Small intestine (tissue), 7 donors: Measurements from ENCODE around the gene NRARP. TPM values are rescaled to one million over a fixed set of nuclear protein-coding genes. Genes with fewer than 3 reads are reported as not detected.

Experiments used
- DNase-seq, 2 donors: peaks; one replicate each; pipeline versions ENCODE4 v3.0.0 to v3.0.0-alpha.2; 2013
- FAIRE-seq: peaks from 2 replicates; lab custom pipeline; 2012; peaks lifted over from hg19 to GRCh38; lab: Jason Lieb, UNC
- H3K27ac ChIP-seq, 3 donors: one replicate each; pipeline ENCODE4 v1.5.1; 2013; ENCODE audit warnings: low read length in 2 of 3, mild to moderate bottlenecking in 2 of 3, control low read depth in 1 of 3, inconsistent platforms in 1 of 3, low read depth in 1 of 3, moderate library complexity in 1 of 3
- H3K27me3 ChIP-seq, 3 donors: one replicate each; pipeline ENCODE4 v1.6.1; 2013; ENCODE audit warnings: low read length in 3 of 3, inconsistent platforms in 1 of 3; ENCODE audit not compliant: control insufficient read depth in 3 of 3, insufficient read depth in 3 of 3
- H3K36me3 ChIP-seq, 3 donors: one replicate each; pipeline ENCODE4 v1.6.1; 2013; ENCODE audit warnings: low read length in 3 of 3, inconsistent platforms in 1 of 3, low read depth in 1 of 3, mild to moderate bottlenecking in 1 of 3, moderate library complexity in 1 of 3; ENCODE audit not compliant: control insufficient read depth in 3 of 3, insufficient read depth in 2 of 3
- H3K4me1 ChIP-seq, 3 donors: one replicate each; pipeline ENCODE4 v1.6.1; 2013; ENCODE audit warnings: low read length in 2 of 3, inconsistent platforms in 1 of 3, low read depth in 1 of 3, mild to moderate bottlenecking in 1 of 3, moderate library complexity in 1 of 3; ENCODE audit not compliant: control insufficient read depth in 3 of 3, insufficient read depth in 2 of 3
- H3K4me3 ChIP-seq, 3 donors: one replicate each; pipeline ENCODE4 v1.5.1; 2013; ENCODE audit warnings: low read length in 3 of 3, control low read depth in 1 of 3, inconsistent platforms in 1 of 3, low read depth in 1 of 3, mild to moderate bottlenecking in 1 of 3, moderate library complexity in 1 of 3
- H3K9me3 ChIP-seq, 2 donors: one replicate each; pipeline ENCODE4 v1.6.1; 2013; ENCODE audit warnings: low read depth in 1 of 2, low read length in 1 of 2; ENCODE audit not compliant: control insufficient read depth in 2 of 2, insufficient read depth in 1 of 2
- WGBS, 3 donors: extraction: QIAGEN DNeasy Blood & Tissue Kit; methylation state at CpG; one replicate each; pipeline ENCODE4 v1.1.7; 2013; 5-methylcytosine and 5-hydroxymethylcytosine counted together
- polyA plus RNA-seq, 4 donors: library from polyadenylated mRNA; stranded (reverse) in 3 of 4; unstranded in 1 of 4; fragments of 200-250 nt in 3 of 4; fragments of 120-200 nt in 1 of 4; gene quantifications; one replicate each; pipeline versions ENCODE4 v1.2.1 to v1.2.3, GENCODE V29; 2013
- donor health status: healthy with polysubstance abuse.
- donor health status: control.
- donor health status: control.
- donor health status: Bipolar disorder and iron deficiency.
- donor health status: healthy.

NRARP gene
- polyA plus RNA-seq, 4 donors, result 3.2 to 39.9 (median 8.9) TPM

DNA sequence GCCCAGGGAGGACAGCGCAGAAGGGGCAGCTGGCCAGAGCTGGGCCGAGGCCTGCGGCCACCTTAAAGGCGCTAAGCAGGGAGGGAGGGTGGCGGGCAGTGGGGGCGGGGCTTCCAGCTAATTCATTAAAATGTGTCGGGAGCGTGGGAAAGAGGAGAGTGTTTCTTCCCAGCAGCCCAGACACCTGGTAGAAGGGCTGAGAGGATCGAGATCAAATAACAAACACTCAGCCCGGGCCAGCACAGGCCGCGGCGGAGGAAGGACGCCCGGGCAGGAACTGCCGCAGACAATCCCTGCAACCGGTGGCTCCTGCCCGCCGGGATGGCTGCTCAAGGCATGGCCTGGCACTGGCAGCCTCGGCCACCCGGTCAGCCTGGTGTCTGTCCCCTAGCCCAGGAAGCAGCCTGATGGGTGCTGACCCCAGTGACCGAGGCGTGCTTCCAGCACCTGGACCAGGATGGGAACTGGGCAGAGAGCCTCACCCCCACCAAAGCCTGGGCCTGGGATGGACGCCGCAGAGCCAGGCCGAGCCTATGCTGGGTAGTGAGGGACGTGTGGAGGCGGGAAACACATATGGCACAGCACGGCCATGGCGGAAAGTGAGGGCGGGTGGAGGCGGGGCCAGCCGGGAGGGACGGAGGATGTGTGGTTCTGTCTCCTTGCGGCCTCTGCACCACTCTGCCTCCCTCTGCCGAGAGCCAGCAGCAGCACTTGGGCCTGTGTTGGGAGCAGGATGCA, 3.2 kb upstream of the NRARP start:
- H3K27me3 ChIP-seq, result no peaks in the 10 kb centered on the region
- no peak for FAIRE-seq
- 10 to 20% (median 20%) methylated on average over 30 to 36 of the region's 36 CpGs for WGBS, 3 donors

DNA sequence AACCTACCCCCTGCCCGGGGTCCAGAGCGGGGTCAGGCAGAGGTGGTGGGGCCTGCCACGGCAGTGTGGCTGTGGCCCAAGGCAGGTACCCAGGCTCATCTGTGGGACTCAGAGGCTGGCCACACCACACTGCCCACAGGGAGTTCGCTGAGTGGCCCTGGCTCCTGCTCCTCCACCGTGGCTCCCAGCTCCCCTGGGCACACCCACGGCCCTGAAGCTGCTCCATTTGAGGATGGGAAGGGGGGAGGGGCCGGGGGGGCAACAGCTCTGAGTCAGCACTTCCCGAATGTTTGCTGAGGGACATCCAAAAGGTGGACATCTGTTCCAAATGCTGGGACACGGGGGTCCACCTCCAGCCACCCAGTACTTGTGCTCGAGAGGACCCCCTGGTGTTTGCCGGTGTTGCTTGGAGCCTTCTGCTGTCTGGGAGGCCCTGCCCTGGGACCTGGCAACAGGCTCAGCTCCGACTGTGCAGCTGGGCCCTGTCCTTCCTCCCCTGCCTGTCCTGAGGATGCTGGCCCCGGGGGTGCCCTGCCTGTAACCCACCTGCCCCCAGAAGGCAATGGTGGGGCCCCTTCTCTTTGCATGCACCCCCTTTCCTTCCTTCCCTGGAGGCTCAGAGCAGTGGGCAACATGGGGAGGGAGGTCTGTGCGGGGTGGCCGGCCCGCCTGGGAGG, 2.5 kb upstream of the NRARP start:
- FAIRE-seq (no peak), DNase-seq (peak in 1 of 2 donors; percentile 52)
- Histone ChIP-seq H3K36me3 (peaks cover 0 to 9% (median 0%) of the 10 kb centered on the region in 3 donors), H3K4me1 (peaks cover 5 to 64% (median 7%) of the 10 kb centered on the region in 3 donors), H3K27ac (peak overlapping the region; percentile 8 to 79 (median 65)), H3K4me3 (peak overlapping the region in 1 of 3 donors; percentile 55), H3K9me3 (no peaks in the 10 kb centered on the region), H3K27me3 (no peaks in the 10 kb centered on the region)
- WGBS, 3 donors, result 20 to 36% (median 26%) methylated on average over 10 to 16 of the region's 16 CpGs

More for the DNA sequence above, 3.2 kb upstream of the NRARP start:
- H3K36me3 ChIP-seq, result peaks cover 0 to 4% (median 0%) of the 10 kb centered on the region in 3 donors
- no peaks in the 10 kb centered on the region for H3K9me3 ChIP-seq
- H3K4me3 ChIP-seq, result peak overlapping the region in 2 of 3 donors; percentile 2 to 55
- H3K27ac ChIP-seq, result peak overlapping the region; percentile 53 to 79 (median 65)
- H3K4me1 ChIP-seq, result peaks cover 5 to 71% (median 7%) of the 10 kb centered on the region in 3 donors
- DNase-seq, result peak; percentile 75 to 81

DNA sequence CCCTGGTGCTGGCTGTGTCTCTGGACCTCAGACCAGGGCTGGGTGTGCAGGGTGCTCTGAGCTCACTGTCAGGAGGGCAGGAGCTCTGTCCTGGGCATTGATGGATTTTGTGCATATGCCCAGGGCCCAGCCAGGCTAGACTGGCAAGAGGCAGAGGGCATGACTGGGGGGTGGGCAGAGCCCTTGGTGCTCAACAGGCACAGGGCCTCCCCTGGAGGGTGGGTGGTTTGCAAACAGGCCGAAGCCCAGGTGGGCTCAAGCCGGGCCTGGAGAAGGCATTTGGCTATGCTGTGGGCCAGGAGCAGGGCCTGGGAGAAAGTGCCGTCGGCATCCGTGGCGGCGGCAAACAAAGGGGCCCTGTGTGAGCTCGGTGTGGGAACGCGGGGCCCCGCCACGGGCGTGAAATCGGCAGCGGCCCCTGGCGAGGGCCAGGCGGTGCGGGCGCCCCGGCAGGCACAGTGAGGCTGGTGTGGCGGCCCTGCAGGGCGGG, 1.9 kb upstream of the NRARP start:
- Histone ChIP-seq H3K27me3 (no peaks in the 10 kb centered on the region), H3K36me3 (peaks cover 0 to 14% (median 0%) of the 10 kb centered on the region in 3 donors), H3K4me3 (no peak overlapping the region), H3K4me1 (peaks cover 5 to 61% (median 7%) of the 10 kb centered on the region in 3 donors), H3K27ac (peak overlapping the region; percentile 34 to 98 (median 91)), H3K9me3 (no peaks in the 10 kb centered on the region)
- FAIRE-seq, result no peak
- WGBS, 3 donors, result 24 to 72% (median 45%) methylated on average over 16 to 22 of the region's 22 CpGs
- DNase-seq, result peak in 1 of 2 donors; percentile 33

GRCh38 chr9:137303151-137303892, 1.3 kb upstream of the NRARP start:
- H3K4me1 ChIP-seq, result peaks cover 5 to 64% (median 7%) of the 10 kb centered on the region in 3 donors
- FAIRE-seq, result no peak
- H3K27ac ChIP-seq, result peak overlapping the region; percentile 34 to 98 (median 91)
- no peaks in the 10 kb centered on the region for H3K27me3 ChIP-seq
- DNase-seq, result peak in 1 of 2 donors; percentile 54
- WGBS, 3 donors, result 29 to 56% (median 32%) methylated on average over 23 of the region's 23 CpGs
- H3K36me3 ChIP-seq, result peaks cover 0 to 21% (median 0%) of the 10 kb centered on the region in 3 donors
- H3K4me3 ChIP-seq, result peak overlapping the region in 1 of 3 donors; percentile 48
- H3K9me3 ChIP-seq, result no peaks in the 10 kb centered on the region

DNA sequence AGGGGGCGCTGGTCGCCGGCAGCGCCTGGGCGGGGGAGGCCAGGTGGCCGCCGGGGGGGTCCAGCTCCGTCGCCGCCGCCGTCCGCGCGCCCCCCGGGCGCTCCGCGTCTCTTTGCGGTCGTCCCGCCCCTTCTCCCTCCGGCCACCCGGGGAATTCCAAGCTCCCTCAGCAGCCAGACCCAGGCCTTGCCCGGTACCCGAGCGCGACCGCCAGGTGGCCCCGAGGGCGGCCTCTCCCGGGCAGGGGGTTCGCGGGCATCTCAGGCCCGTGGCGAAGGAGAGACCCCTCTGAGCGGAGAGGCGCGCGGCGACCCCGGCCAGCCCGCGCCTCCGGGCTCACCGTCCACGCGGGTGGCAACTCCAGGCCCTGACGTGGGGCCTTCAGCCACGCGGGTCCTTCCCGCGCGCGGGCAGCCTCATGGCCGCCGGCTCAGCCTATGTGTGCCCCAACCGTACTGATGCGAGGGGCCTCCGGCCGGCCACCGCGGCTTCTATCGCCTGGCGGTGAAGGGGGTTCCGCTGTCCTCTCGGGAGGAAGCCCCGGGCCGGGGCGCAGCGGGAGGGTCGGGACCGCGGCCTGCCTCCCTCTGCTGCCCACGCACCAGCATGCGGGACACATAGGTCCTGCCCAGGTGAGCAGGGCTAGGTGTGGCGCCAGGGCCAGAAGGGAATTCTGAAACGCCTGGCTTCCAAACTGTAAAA, 529 bp upstream of the NRARP start:
- 5 to 7% (median 6%) methylated on average over 33 to 78 of the region's 78 CpGs for WGBS, 3 donors
- FAIRE-seq, result no peak
- peak in 1 of 2 donors; percentile 84 for DNase-seq
- H3K36me3 ChIP-seq, result peaks cover 0 to 27% (median 0%) of the 10 kb centered on the region in 3 donors
- H3K4me1 ChIP-seq, result peaks cover 5 to 65% (median 7%) of the 10 kb centered on the region in 3 donors
- no peaks in the 10 kb centered on the region for H3K27me3 ChIP-seq
- no peaks in the 10 kb centered on the region for H3K9me3 ChIP-seq
- peak overlapping the region; percentile 28 to 98 (median 91) for H3K27ac ChIP-seq
- H3K4me3 ChIP-seq, result peak overlapping the region; percentile 38 to 66 (median 48)

DNA sequence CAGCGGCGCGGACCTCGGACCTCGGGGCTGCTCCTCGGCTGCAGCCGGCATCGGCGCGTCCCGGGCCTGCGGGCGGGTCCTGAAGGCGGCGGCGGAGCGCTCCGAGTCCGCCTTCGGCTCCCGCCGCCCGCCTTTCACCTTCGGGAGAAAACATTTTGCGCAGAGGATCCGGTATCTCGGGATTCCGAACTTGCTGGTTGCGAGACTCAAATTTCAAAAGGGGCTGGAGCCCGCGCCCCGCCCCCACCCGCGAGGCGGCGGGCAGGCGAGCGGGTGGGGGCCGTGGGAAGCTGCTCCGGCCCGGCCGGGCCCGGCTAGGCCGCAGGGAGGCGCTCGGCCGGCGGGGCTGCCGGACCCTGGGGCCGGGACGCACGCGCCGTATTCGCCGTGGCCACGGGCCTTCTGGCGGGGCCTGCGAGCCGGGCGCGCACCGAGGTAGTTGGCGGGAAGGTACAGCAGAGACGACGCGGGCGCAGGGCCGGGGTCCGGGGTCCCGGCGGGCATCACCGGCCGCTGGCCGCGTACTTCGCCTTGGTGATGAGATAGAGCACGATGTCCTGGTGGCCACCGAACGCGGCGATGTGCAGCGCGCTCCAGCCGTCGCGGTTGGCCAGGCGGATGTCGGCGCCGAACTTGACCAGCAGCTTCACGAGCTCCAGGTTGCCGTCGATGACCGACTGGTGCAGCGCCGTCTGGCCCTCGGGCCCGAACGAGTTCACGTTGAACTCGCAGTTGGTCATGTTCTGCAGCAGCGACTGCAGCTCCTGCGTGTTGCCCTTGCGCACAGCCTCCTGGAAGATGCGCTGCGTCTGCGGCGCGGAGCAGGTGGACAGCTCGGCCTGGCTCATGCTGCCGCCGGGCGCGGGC, 757 bp downstream of the NRARP start:
- no peaks in the 10 kb centered on the region for H3K27me3 ChIP-seq
- FAIRE-seq, result no peak
- WGBS, 3 donors, result 0 to 1% (median 1%) methylated on average over 97 to 115 of the region's 115 CpGs
- H3K27ac ChIP-seq, result peak overlapping the region; percentile 66 to 96 (median 87)
- H3K4me3 ChIP-seq, result peak overlapping the region; percentile 66 to 84 (median 66)
- no peaks in the 10 kb centered on the region for H3K9me3 ChIP-seq
- peaks cover 5 to 65% (median 7%) of the 10 kb centered on the region in 3 donors for H3K4me1 ChIP-seq
- peaks cover 0 to 40% (median 0%) of the 10 kb centered on the region in 3 donors for H3K36me3 ChIP-seq
- peak; percentile 29 to 71 for DNase-seq

GRCh38 chr9:137300567-137301080, 1.4 kb downstream of the NRARP start:
- no peaks in the 10 kb centered on the region for H3K9me3 ChIP-seq
- WGBS, 3 donors, result 0 to 3% (median 1%) methylated on average over 25 of the region's 25 CpGs
- peak overlapping the region; percentile 66 to 96 (median 87) for H3K27ac ChIP-seq
- FAIRE-seq, result no peak
- H3K27me3 ChIP-seq, result no peaks in the 10 kb centered on the region
- peaks cover 2 to 59% (median 4%) of the 10 kb centered on the region in 3 donors for H3K4me1 ChIP-seq
- peaks cover 0 to 41% (median 0%) of the 10 kb centered on the region in 3 donors for H3K36me3 ChIP-seq
- peak in 1 of 2 donors; percentile 79 for DNase-seq
- H3K4me3 ChIP-seq, result peak overlapping the region; percentile 66 to 84 (median 66)
